GM12874 (cell line): ENCODE data around the gene MLH3.

Source experiments
- CTCF ChIP-seq: IDR thresholded peaks from 2 replicates; pipeline ENCODE4 v1.5.1; 2011; ENCODE audit warnings: low read depth, mild to moderate bottlenecking, control low read depth, low read length, moderate library complexity; ENCODE audit not compliant: insufficient read depth

Gene MLH3

GRCh38 chr14:75013290-75013689 is 38.0 kb downstream of the MLH3 start:
- TF ChIP-seq CTCF, result no peak

- TF ChIP-seq CTCF, result no peak
These were observed 39.8 kb downstream of the MLH3 start for GRCh38 chr14:75011356-75011994.

- TF ChIP-seq CTCF, result no peak
These were observed 40.7 kb downstream of the MLH3 start for GRCh38 chr14:75010472-75011093.

- no peak for TF ChIP-seq CTCF
These were observed 42.1 kb downstream of the MLH3 start for GRCh38 chr14:75009176-75009575.

GRCh38 chr14:75005357-75005756 is 45.9 kb downstream of the MLH3 start:
- TF ChIP-seq CTCF, result no peak

GRCh38 chr14:75003250-75004027 is 47.8 kb downstream of the MLH3 start:
- TF ChIP-seq CTCF, result no peak

GRCh38 chr14:75002392-75003249 is 48.6 kb downstream of the MLH3 start, which contains the start of gene EIF2B2:
Gene EIF2B2 (plus strand): TSS chr14:75002921. CDS start chr14:75002991, 70 bp downstream.
- no peak for TF ChIP-seq CTCF
